Endothelial cell (in vitro differentiated cells): ENCODE measurements around the gene DGKB. TPM values are rescaled to one million over a fixed set of nuclear protein-coding genes. Genes with fewer than 3 reads are reported as not detected.

Experiments used
- DNase-seq: peaks from one replicate; pipeline ENCODE4 v3.0.0; 2021; ENCODE audit warnings: low spot score
- H3K27ac Mint-ChIP-seq: one replicate; pipeline ENCODE4 v1.8.0; 2021; ENCODE audit warnings: mixed read lengths, inconsistent platforms; ENCODE audit not compliant: unreplicated experiment
- H3K27me3 Mint-ChIP-seq: one replicate; pipeline ENCODE4 v1.8.0; 2021; ENCODE audit warnings: mild to moderate bottlenecking, moderate library complexity, mixed read lengths, inconsistent platforms; ENCODE audit not compliant: unreplicated experiment
- H3K36me3 Mint-ChIP-seq: one replicate; pipeline ENCODE4 v1.8.0; 2021; ENCODE audit warnings: mild to moderate bottlenecking, low read depth, mixed read lengths, inconsistent platforms; ENCODE audit not compliant: unreplicated experiment
- H3K4me1 Mint-ChIP-seq: one replicate; pipeline ENCODE4 v1.8.0; 2021; ENCODE audit warnings: mild to moderate bottlenecking, mixed read lengths, inconsistent platforms; ENCODE audit not compliant: unreplicated experiment
- H3K4me3 Mint-ChIP-seq: one replicate; pipeline ENCODE4 v1.8.0; 2021; ENCODE audit warnings: mild to moderate bottlenecking, mixed read lengths, inconsistent platforms; ENCODE audit not compliant: unreplicated experiment
- H3K9me3 Mint-ChIP-seq: one replicate; pipeline ENCODE4 v1.8.0; 2021; ENCODE audit warnings: mixed read lengths, inconsistent platforms; ENCODE audit not compliant: unreplicated experiment
- total RNA-seq: library from RNA; stranded (reverse); fragmentation: NEBNext Ultra II Directional; extraction: Animal tissue kit (Norgen Biotek cat#: 25700); gene quantifications from one replicate; pipeline ENCODE4 v1.2.1, GENCODE V29; 2021; ENCODE audit not compliant: unreplicated experiment
- TF ChIP-seq, protein P1 (sequence below): fragments of 200-600 bp; sonication (generic); IDR thresholded peaks from one replicate; pipeline ENCODE4 v1.5.0; 2021; ENCODE audit warnings: antibody characterized with exemption; ENCODE audit not compliant: unreplicated experiment

The DGKB gene
- total RNA-seq, 1 donor from 2014 or later: 0.46 TPM

DNA sequence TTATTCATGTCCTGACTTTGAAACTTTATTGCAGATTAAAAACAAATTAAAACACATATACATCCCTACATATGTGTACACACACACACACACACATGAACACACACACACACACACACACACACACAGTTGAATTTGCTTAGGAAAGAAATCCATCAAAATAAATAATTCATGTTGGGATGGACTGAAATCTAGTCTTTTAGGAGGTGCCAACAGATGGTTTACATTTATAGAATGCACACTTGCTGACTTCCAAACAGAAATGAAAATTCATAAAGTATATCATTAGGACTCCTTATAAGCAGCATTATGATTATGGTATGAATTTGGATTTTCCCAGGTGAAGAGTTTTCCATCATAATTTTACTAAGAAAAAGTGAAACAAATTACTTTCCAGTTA is 642.5 kb downstream of the DGKB start:
- no peak for DNase-seq
- Mint-ChIP-seq H3K9me3 (no peaks in the 10 kb centered on the region), H3K27me3 (no peaks in the 10 kb centered on the region), H3K36me3 (no peaks in the 10 kb centered on the region), H3K4me3 (no peak overlapping the region), H3K27ac (no peak overlapping the region), H3K4me1 (no peaks in the 10 kb centered on the region)
- TF ChIP-seq, protein P1, sequence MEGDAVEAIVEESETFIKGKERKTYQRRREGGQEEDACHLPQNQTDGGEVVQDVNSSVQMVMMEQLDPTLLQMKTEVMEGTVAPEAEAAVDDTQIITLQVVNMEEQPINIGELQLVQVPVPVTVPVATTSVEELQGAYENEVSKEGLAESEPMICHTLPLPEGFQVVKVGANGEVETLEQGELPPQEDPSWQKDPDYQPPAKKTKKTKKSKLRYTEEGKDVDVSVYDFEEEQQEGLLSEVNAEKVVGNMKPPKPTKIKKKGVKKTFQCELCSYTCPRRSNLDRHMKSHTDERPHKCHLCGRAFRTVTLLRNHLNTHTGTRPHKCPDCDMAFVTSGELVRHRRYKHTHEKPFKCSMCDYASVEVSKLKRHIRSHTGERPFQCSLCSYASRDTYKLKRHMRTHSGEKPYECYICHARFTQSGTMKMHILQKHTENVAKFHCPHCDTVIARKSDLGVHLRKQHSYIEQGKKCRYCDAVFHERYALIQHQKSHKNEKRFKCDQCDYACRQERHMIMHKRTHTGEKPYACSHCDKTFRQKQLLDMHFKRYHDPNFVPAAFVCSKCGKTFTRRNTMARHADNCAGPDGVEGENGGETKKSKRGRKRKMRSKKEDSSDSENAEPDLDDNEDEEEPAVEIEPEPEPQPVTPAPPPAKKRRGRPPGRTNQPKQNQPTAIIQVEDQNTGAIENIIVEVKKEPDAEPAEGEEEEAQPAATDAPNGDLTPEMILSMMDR: no peak

DNA sequence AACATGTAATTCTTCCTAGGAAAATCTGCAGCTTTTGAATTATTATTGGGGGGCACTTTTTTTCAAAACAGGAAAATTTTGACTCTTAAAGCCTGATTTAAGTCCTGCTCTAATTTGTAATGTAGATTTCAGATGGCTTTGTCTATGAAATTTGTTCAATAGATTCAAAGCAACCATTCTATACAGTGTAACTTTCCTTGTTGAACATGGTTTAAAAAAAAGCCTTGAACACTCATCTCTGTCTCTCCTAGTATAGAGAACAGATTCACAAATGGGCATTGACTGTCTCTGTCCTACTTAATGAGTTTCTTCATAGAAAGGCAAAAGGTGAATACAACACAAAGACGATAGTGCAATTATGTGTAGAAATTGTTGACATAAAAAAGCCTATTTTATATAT is 643.7 kb downstream of the DGKB start:
- Mint-ChIP-seq H3K36me3 (no peaks in the 10 kb centered on the region), H3K4me1 (no peaks in the 10 kb centered on the region), H3K4me3 (no peak overlapping the region), H3K27me3 (no peaks in the 10 kb centered on the region), H3K27ac (no peak overlapping the region), H3K9me3 (no peaks in the 10 kb centered on the region)
- DNase-seq: no peak
- TF ChIP-seq, protein P1: no peak

DNA sequence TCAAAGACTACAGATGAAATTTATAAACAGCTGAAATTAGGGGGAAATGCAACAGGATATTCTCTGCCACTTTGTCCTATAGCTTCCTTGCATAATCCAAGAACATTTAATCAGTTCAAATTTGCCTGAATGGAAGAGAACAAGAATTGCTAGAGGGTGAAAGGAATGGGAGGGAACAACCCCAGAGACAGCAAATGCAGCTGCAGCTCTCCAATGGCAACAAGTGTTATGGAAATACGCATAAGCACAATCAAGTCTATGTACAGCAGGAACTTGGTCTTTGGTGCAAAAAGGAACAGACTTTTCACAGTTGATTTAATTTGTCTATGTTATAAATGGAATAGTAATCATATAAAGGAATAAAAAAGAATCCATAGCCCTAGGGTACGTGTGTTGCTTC is 644.1 kb downstream of the DGKB start:
- TF ChIP-seq, protein P1: no peak
- Mint-ChIP-seq H3K9me3 (no peaks in the 10 kb centered on the region), H3K27ac (no peak overlapping the region), H3K36me3 (no peaks in the 10 kb centered on the region), H3K4me3 (no peak overlapping the region), H3K27me3 (no peaks in the 10 kb centered on the region), H3K4me1 (no peaks in the 10 kb centered on the region)
- DNase-seq: no peak

DNA sequence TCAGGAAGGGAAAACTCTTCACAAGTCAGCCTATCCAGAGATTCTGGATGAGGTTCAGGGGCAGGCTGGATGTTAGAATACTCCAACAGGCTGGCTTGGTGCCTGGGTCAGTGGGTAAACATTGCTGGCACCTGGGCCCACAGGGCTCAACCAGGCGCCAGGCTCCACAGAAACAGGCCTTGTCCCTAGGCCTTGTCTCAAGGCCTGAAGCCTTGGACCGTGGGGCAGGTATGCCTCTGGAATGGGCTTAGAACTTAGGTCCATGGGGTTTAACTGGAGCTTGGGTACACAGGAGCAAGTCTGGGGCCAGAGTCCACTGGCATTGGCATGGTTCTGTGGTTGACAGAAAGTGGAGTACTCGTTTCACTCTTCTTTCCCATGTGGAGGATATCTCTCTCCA is 650.1 kb downstream of the DGKB start:
- DNase-seq: no peak
- Mint-ChIP-seq H3K4me3 (no peak overlapping the region), H3K36me3 (no peaks in the 10 kb centered on the region), H3K27ac (no peak overlapping the region), H3K27me3 (no peaks in the 10 kb centered on the region), H3K4me1 (peaks cover 2% of the 10 kb centered on the region), H3K9me3 (no peaks in the 10 kb centered on the region)
- TF ChIP-seq, protein P1: no peak

DNA sequence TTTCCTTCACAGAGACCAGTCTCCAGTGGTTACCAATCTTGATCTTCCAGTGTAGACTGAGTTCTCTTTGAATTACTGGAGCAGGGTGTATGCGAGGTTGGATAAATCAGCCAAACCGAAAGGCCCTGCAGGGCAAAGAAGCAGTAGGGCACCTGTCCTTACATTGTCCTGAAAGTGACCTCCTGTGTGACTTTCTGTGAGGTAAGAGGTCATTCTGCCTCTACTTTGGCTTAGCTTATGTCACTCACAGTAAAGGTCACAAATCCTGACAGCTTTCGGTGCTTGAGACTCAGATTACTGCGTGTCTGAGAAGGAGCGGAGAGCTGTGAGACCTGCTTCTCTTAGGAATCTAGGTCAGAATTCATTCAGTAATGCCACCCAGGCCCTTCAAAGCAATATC is 660.4 kb downstream of the DGKB start:
- H3K27ac Mint-ChIP-seq: no peak overlapping the region
- peaks cover 3% of the 10 kb centered on the region for H3K4me1 Mint-ChIP-seq
- DNase-seq: no peak
- no peaks in the 10 kb centered on the region for H3K27me3 Mint-ChIP-seq
- H3K36me3 Mint-ChIP-seq: no peaks in the 10 kb centered on the region
- TF ChIP-seq, protein P1: no peak
- no peaks in the 10 kb centered on the region for H3K9me3 Mint-ChIP-seq
- H3K4me3 Mint-ChIP-seq: no peak overlapping the region
